SK-N-SH (cell line): Measurements from ENCODE around the gene ATG4B. TPM values are rescaled to one million over a fixed set of nuclear protein-coding genes. Genes with fewer than 3 reads are reported as not detected.

Experiments used
- CTCF ChIA-PET: fragments of 300-600, 350-600 bp; formaldehyde crosslinking; extraction: SDS; loops from one replicate; lab custom pipeline; 2021; lab: Yijun Ruan, JAX
- POLR2A ChIA-PET: fragments of 350-600 bp; sonication (Branson Sonifier 250); formaldehyde crosslinking; extraction: SDS; loops from one replicate; lab custom pipeline; 2020; ENCODE audit warnings: antibody characterized with exemption, inconsistent platforms; lab: Yijun Ruan, JAX
- DNase-seq: peaks from one replicate; pipeline ENCODE4 v3.0.0; 2012
- H2AFZ ChIP-seq: fragments of 200-600 bp; sonication (generic); 2 replicates; pipeline ENCODE4 v1.8.1; 2016; ENCODE audit warnings: antibody characterized with exemption, mild to moderate bottlenecking, low read depth
- H3F3A ChIP-seq: fragments of 200-600 bp; sonication (generic); replicated peaks from 2 replicates; pipeline ENCODE3; 2016; ENCODE audit warnings: antibody characterized with exemption, mild to moderate bottlenecking; ENCODE audit not compliant: insufficient read depth
- H3K27ac ChIP-seq, 2 experiments: fragments of 200-500 bp in 1 of 2; fragments of 200-600 bp in 1 of 2; sonication (Bioruptor generic) in 1 of 2; sonication (generic), shearing (Covaris generic) in 1 of 2; 2 replicates each; pipeline versions ENCODE4 v1.5.1 to v1.6.1; 2014 to 2016; ENCODE audit warnings: low read depth in 2 of 2, inconsistent platforms in 1 of 2, low read length in 1 of 2, mild to moderate bottlenecking in 1 of 2, mixed read lengths in 1 of 2
- H3K27me3 ChIP-seq: fragments of 200-600 bp; sonication (generic), shearing (Covaris generic); 2 replicates; pipeline ENCODE4 v1.6.1; 2016; ENCODE audit warnings: mixed run types; ENCODE audit not compliant: insufficient read depth
- H3K36me3 ChIP-seq, 2 experiments: fragments of 200-500 bp in 1 of 2; fragments of 200-600 bp in 1 of 2; sonication (Bioruptor generic) in 1 of 2; sonication (generic) in 1 of 2; replicated peaks in 1 of 2; 2 replicates each; pipeline versions ENCODE3 to v1.5.1; 2014 to 2016; ENCODE audit warnings: low read length in 1 of 2, mild to moderate bottlenecking in 1 of 2; ENCODE audit not compliant: insufficient read depth in 2 of 2, control insufficient read depth in 1 of 2
- H3K4me1 ChIP-seq, 2 experiments: fragments of 200-500 bp in 1 of 2; fragments of 200-600 bp in 1 of 2; sonication (Bioruptor generic) in 1 of 2; sonication (generic), shearing (Covaris generic) in 1 of 2; 2 replicates each; pipeline versions ENCODE4 v1.5.1 to v1.6.1; 2014 to 2016; ENCODE audit warnings: low read depth in 1 of 2, low read length in 1 of 2, mixed run types in 1 of 2; ENCODE audit not compliant: insufficient read depth in 2 of 2, control insufficient read depth in 1 of 2
- H3K4me2 ChIP-seq: fragments of 200-600 bp; sonication (generic), shearing (Covaris generic); 2 replicates; pipeline ENCODE4 v1.6.1; 2017; ENCODE audit warnings: mixed run types
- H3K4me3 ChIP-seq, 2 experiments: fragments of 200-500 bp in 1 of 2; fragments of 200-600 bp in 1 of 2; sonication (Bioruptor generic) in 1 of 2; sonication (generic), shearing (Covaris generic) in 1 of 2; 2 replicates each; pipeline versions ENCODE4 v1.5.1 to v1.8.1; 2014 to 2016; ENCODE audit warnings: low read depth in 2 of 2, inconsistent platforms in 1 of 2, low read length in 1 of 2, mild to moderate bottlenecking in 1 of 2, mixed read lengths in 1 of 2, moderate library complexity in 1 of 2
- H3K79me2 ChIP-seq: fragments of 200-600 bp; sonication (generic); 2 replicates; pipeline ENCODE4 v1.8.1; 2017; ENCODE audit warnings: mild to moderate bottlenecking; ENCODE audit not compliant: insufficient read depth
- H3K9ac ChIP-seq: fragments of 200-600 bp; sonication (generic); 2 replicates; pipeline ENCODE4 v1.6.1; 2017; ENCODE audit warnings: mixed run types
- H3K9me2 ChIP-seq: fragments of 200-600 bp; sonication (generic); 2 replicates; pipeline ENCODE4 v1.6.1; 2017; ENCODE audit warnings: mixed run types
- H3K9me3 ChIP-seq: fragments of 200-600 bp; sonication (generic); 2 replicates; pipeline ENCODE4 v1.6.1; 2017; ENCODE audit warnings: mixed run types, mild to moderate bottlenecking, moderate library complexity
- H4K20me1 ChIP-seq: fragments of 200-600 bp; sonication (generic); 2 replicates; pipeline ENCODE4 v1.6.1; 2017; ENCODE audit warnings: mild to moderate bottlenecking, mixed run types; ENCODE audit not compliant: insufficient read depth
- CHD2 ChIP-seq: fragments of 150-350 bp; IDR thresholded peaks from 2 replicates; pipeline ENCODE4 v1.6.1; 2018; ENCODE audit warnings: low read length; ENCODE audit not compliant: partially characterized antibody
- EP300 ChIP-seq, 2 experiments: IDR thresholded peaks; 2 replicates each; pipeline versions ENCODE4 v1.4.0 to v1.6.1; 2012; ENCODE audit warnings: borderline replicate concordance in 1 of 2, low read depth in 1 of 2, low read length in 1 of 2
- FOSL2 ChIP-seq: IDR thresholded peaks from 2 replicates; pipeline ENCODE4 v1.4.0; 2012; ENCODE audit warnings: low read depth, mild to moderate bottlenecking, moderate library complexity, borderline replicate concordance
- FOXJ3 ChIP-seq: sonication (generic); formaldehyde crosslinking; IDR thresholded peaks from 2 replicates; pipeline ENCODE4 v1.5.1; 2020; ENCODE audit warnings: mild to moderate bottlenecking, missing genetic modification reagents
- GABPA ChIP-seq: IDR thresholded peaks from 2 replicates; pipeline ENCODE4 v1.4.0; 2012; ENCODE audit warnings: low read depth, mild to moderate bottlenecking
- MXI1 ChIP-seq: IDR thresholded peaks from 2 replicates; pipeline ENCODE4 v1.6.1; 2012; ENCODE audit warnings: mild to moderate bottlenecking, low read depth, low read length, improper control_type of control experiment
- NFIC ChIP-seq: IDR thresholded peaks from 2 replicates; pipeline ENCODE4 v1.4.0; 2012; ENCODE audit warnings: borderline replicate concordance
- NRF1 ChIP-seq: IDR thresholded peaks from 2 replicates; pipeline ENCODE4 v1.6.1; 2012; ENCODE audit warnings: low read depth, mild to moderate bottlenecking, low read length
- POLR2AphosphoS5 ChIP-seq: IDR thresholded peaks from 2 replicates; pipeline ENCODE4 v1.6.1; 2012; ENCODE audit warnings: low read depth, low read length
- RCOR1 ChIP-seq: fragments of 150-350 bp; IDR thresholded peaks from 2 replicates; pipeline ENCODE4 v1.6.1; 2017; ENCODE audit warnings: antibody characterized with exemption, low read length
- SMC3 ChIP-seq: IDR thresholded peaks from 2 replicates; pipeline ENCODE4 v1.6.1; 2012; ENCODE audit warnings: low read depth, low read length, improper control_type of control experiment
- TAF1 ChIP-seq: IDR thresholded peaks from 2 replicates; pipeline ENCODE4 v1.6.1; 2012; ENCODE audit warnings: low read depth, mild to moderate bottlenecking, low read length, moderate library complexity, borderline replicate concordance
- TCF12 ChIP-seq: IDR thresholded peaks from 2 replicates; pipeline ENCODE4 v1.4.0; 2012
- YY1 ChIP-seq: IDR thresholded peaks from 2 replicates; pipeline ENCODE4 v1.4.0; 2012; ENCODE audit warnings: low read depth, mild to moderate bottlenecking
- WGBS: methylation state at CpG from one replicate; pipeline ENCODE4 v1.1.6; 2017; ENCODE audit warnings: low lambda C conversion rate; 5-methylcytosine and 5-hydroxymethylcytosine counted together
- polyA plus RNA-seq, 3 experiments: library from polyadenylated mRNA; depleted of rRNA; stranded (reverse); fragments of >200 nt; gene quantifications; 2 replicates each; pipeline ENCODE4 v1.2.3, GENCODE V29; 2012

Gene ATG4B
- polyA plus RNA-seq, 1 of the 3 experiments (the other 2 are of a cell fraction): 107 TPM

- H3K4me2 ChIP-seq: no peak overlapping the region
- DNase-seq: no peak
- H3K36me3 ChIP-seq: peaks cover 18 to 33% of the 10 kb centered on the region in 2 experiments
- WGBS: 94% methylated on average over 24 of the region's 24 CpGs
- TF ChIP-seq NRF1 (no peak), FOXJ3 (no peak), SMC3 (no peak), CHD2 (no peak), POLR2AphosphoS5 (no peak), FOSL2 (no peak), TAF1 (no peak), MXI1 (no peak), TCF12 (no peak), RCOR1 (no peak), YY1 (no peak), EP300 (IDR thresholded peaks at IDR 0.05; ENCODE audit: borderline replicate concordance in 1 of 2, low read depth in 1 of 2, low read length in 1 of 2) (no peak), GABPA (no peak)
- TF ChIP-seq, all 33 proteins: peak for 0
- CTCF ChIA-PET: no interaction called here
- Histone ChIP-seq H3K4me3 (no peak overlapping the region), H3K27me3 (no peaks in the 10 kb centered on the region), H3F3A (peaks cover 22% of the 10 kb centered on the region), H3K9ac (no peak overlapping the region), H2AFZ (no peak overlapping the region), H4K20me1 (peaks cover 7% of the 10 kb centered on the region; the same call in 1 of the 2 replicates), H3K4me1 (peaks cover 0 to 19% of the 10 kb centered on the region in 2 experiments; a peak in 2 of 4 replicates), H3K9me2 (no peaks in the 10 kb centered on the region), H3K9me3 (no peaks in the 10 kb centered on the region), H3K79me2 (peaks cover 29% of the 10 kb centered on the region; the same call in 1 of the 2 replicates), H3K27ac (no peak overlapping the region)
- POLR2A ChIA-PET: interaction anchor here (1.2 kb wide), 1 partner anchor 9 kb away, joined by 4 read pairs; the partner anchor contains the start of gene DTYMK
Measured at GRCh38 chr2:241677392-241677791, 39.9 kb downstream of the ATG4B start.

- Histone ChIP-seq H3K4me1 (peaks cover 0 to 19% of the 10 kb centered on the region in 2 experiments; a peak in 2 of 4 replicates), H3F3A (peaks cover 25% of the 10 kb centered on the region), H3K9me3 (no peaks in the 10 kb centered on the region), H3K27me3 (no peaks in the 10 kb centered on the region), H3K36me3 (peaks cover 25 to 29% of the 10 kb centered on the region in 2 experiments), H3K9ac (no peak overlapping the region), H3K27ac (no peak overlapping the region), H3K4me3 (no peak overlapping the region), H3K79me2 (peaks cover 38% of the 10 kb centered on the region; the same call in 1 of the 2 replicates), H3K4me2 (no peak overlapping the region), H3K9me2 (no peaks in the 10 kb centered on the region), H2AFZ (no peak overlapping the region), H4K20me1 (peaks cover 7% of the 10 kb centered on the region; the same call in 1 of the 2 replicates)
- TF ChIP-seq EP300 (IDR thresholded peaks at IDR 0.05; ENCODE audit: borderline replicate concordance in 1 of 2, low read depth in 1 of 2, low read length in 1 of 2) (no peak), NFIC (no peak)
- CTCF ChIA-PET: interaction anchor here (1.4 kb wide), 1 partner anchor 13 kb away, joined by 3 read pairs; no protein-coding TSS in a partner anchor
- DNase-seq: no peak
- POLR2A ChIA-PET: interaction anchor here (0.6 kb wide), 1 partner anchor 12 kb away, joined by 3 read pairs; no protein-coding TSS in a partner anchor
- 90% methylated on average over 18 of the region's 18 CpGs for WGBS
Measured at GRCh38 chr2:241678307-241678706, 40.8 kb downstream of the ATG4B start.
